Measurements from ENCODE around the gene MTUS2.

DNA sequence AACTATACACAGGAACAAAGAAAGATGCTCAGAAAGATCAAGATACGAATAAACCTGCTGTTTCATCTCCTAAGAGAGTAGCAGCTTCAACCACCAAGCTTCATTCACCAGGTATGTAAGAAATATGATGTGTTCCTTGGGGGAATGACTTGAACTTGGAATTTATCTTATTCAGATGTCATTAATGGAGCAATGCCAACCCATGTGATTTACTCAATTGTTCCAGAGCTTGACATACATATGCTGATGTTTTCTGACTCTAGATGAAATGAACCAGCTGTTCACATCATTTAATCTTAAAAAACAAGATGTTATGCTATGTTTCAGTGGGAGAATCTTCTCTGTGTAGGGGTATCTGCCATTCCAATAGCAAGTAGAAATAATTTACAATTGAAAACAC, 504.5 kb downstream of the MTUS2 start:
- TF ChIP-seq BHLHE40 (IDR thresholded peaks at IDR 0.05; ENCODE audit: borderline replicate concordance) (no peak), ELF4 (IDR thresholded peaks at IDR 0.05) (no peak), FOXM1 (IDR thresholded peaks at IDR 0.05; ENCODE audit: borderline replicate concordance) (no peak), ARNT (IDR thresholded peaks at IDR 0.05) (no peak), TARDBP (IDR thresholded peaks at IDR 0.05) (no peak), LEF1 (IDR thresholded peaks at IDR 0.05; ENCODE audit: borderline replicate concordance) (no peak)

Measured in HEK293T (cell line).